HG03108 (cell line): ENCODE results near the gene C2orf74.

Experiments
- ATAC-seq: cut with Tn5 transposase; IDR thresholded peaks from one replicate; pipeline ENCODE4 v1.9.1; 2021; ENCODE audit warnings: moderate library complexity; ENCODE audit not compliant: unreplicated experiment

C2orf74 gene

GRCh38 chr2:61210332-61210981 lies 48.5 kb downstream of the C2orf74 start:
- no peak for ATAC-seq

- no peak for ATAC-seq
Observed at GRCh38 chr2:61214171-61214570, 52.2 kb downstream of the C2orf74 start.
